LNCaP clone FGC (cell line): Measurements from ENCODE around the gene RASGRP4.

ENCODE experiments used
- DNase-seq: peaks from one replicate; pipeline ENCODE4 v3.0.0-alpha.2; 2011; ENCODE audit warnings: low read depth
- H3K4me3 ChIP-seq: 2 replicates; pipeline ENCODE4 v1.5.1; 2011; ENCODE audit warnings: mild to moderate bottlenecking, low read depth, low read length, control low read depth
- CTCF ChIP-seq: IDR thresholded peaks from 2 replicates; pipeline ENCODE4 v1.5.1; 2012; ENCODE audit warnings: mild to moderate bottlenecking; ENCODE audit not compliant: control insufficient read depth, insufficient read depth; ENCODE audit errors: extremely low read depth

RASGRP4 gene

GRCh38 chr19:38386300-38386970 is 39.6 kb downstream of the RASGRP4 start:
- no peak for DNase-seq
- H3K4me3 ChIP-seq: no peak overlapping the region
- TF ChIP-seq CTCF: no peak

- no peak for TF ChIP-seq CTCF
- DNase-seq: no peak
- H3K4me3 ChIP-seq: no peak overlapping the region
These were observed 40.2 kb downstream of the RASGRP4 start for GRCh38 chr19:38385804-38386257.

- no peak for DNase-seq
- H3K4me3 ChIP-seq: no peak overlapping the region
- no peak for TF ChIP-seq CTCF
These were observed 40.8 kb downstream of the RASGRP4 start for GRCh38 chr19:38385057-38385803.

- TF ChIP-seq CTCF: peak; percentile 19; the same call in 1 of the 2 replicates
These were observed 41.6 kb downstream of the RASGRP4 start for GRCh38 chr19:38384209-38385027.

GRCh38 chr19:38383743-38384142 is 42.3 kb downstream of the RASGRP4 start:
- no peak for TF ChIP-seq CTCF
- no peak for DNase-seq
- no peak overlapping the region for H3K4me3 ChIP-seq

More at GRCh38 chr19:38384209-38385027, 41.6 kb downstream of the RASGRP4 start:
- no peak for DNase-seq
- no peak overlapping the region for H3K4me3 ChIP-seq

GRCh38 chr19:38383184-38383583 is 42.8 kb downstream of the RASGRP4 start:
- H3K4me3 ChIP-seq: no peak overlapping the region
- TF ChIP-seq CTCF: no peak
- DNase-seq: no peak
